CD4-positive, alpha-beta T cell (primary cell): ENCODE results near the gene UGT1A10. TPM values are rescaled to one million over a fixed set of nuclear protein-coding genes. Genes with fewer than 3 reads are reported as not detected.

Experiments
- ATAC-seq: fragments of 200-7000 bp; cut with Tn5 transposase; one replicate; pipeline ENCODE4 v1.10.0; 2022; ENCODE audit warnings: mild to moderate bottlenecking; ENCODE audit not compliant: poor library complexity
- CTCF ChIA-PET: fragments of 350-600 bp; sonication (Branson Sonifier 250); formaldehyde crosslinking; loops from one replicate; lab custom pipeline; 2021; ENCODE audit warnings: antibody characterized with exemption, inconsistent platforms; lab: Charles Lee
- POLR2A ChIA-PET: fragments of 350-600 bp; sonication (Branson Sonifier 250); formaldehyde crosslinking; loops from one replicate; lab custom pipeline; 2021; ENCODE audit warnings: antibody characterized with exemption, inconsistent platforms; lab: Charles Lee
- DNase-seq, 14 experiments: peaks; one replicate each; pipeline ENCODE4 v3.0.0-alpha.2; 2013 to 2020; ENCODE audit warnings: mixed read lengths in 2 of 14
- H3K27ac ChIP-seq, 2 donors: one replicate each; pipeline versions ENCODE4 v1.5.1 to v1.7.0; 2013; ENCODE audit warnings: low read length in 2 of 2, low read depth in 1 of 2, mild to moderate bottlenecking in 1 of 2
- H3K27me3 ChIP-seq, 2 experiments: 1 replicate in 1 of 2; 2 replicates in 1 of 2; pipeline versions ENCODE4 v1.6.1 to v1.7.0; 2013; ENCODE audit warnings: low read length in 2 of 2, control low read depth in 1 of 2, mild to moderate bottlenecking in 1 of 2, moderate library complexity in 1 of 2; ENCODE audit not compliant: insufficient read depth in 2 of 2, control insufficient read depth in 1 of 2
- H3K36me3 ChIP-seq: one replicate; pipeline ENCODE4 v1.6.1; 2013; ENCODE audit warnings: low read length, control low read depth; ENCODE audit not compliant: insufficient read depth
- H3K4me1 ChIP-seq: one replicate; pipeline ENCODE4 v1.6.1; 2013; ENCODE audit warnings: low read length, control low read depth; ENCODE audit not compliant: insufficient read depth
- H3K4me3 ChIP-seq: one replicate; pipeline ENCODE4 v1.5.1; 2013; ENCODE audit warnings: mild to moderate bottlenecking, low read length, moderate library complexity
- H3K9me3 ChIP-seq, 2 experiments: 1 replicate in 1 of 2; 2 replicates in 1 of 2; pipeline versions ENCODE4 v1.6.1 to v1.7.0; 2013; ENCODE audit warnings: low read length in 2 of 2, mild to moderate bottlenecking in 2 of 2, control low read depth in 1 of 2, moderate library complexity in 1 of 2; ENCODE audit not compliant: control insufficient read depth in 1 of 2, insufficient read depth in 1 of 2
- H3K27ac Mint-ChIP-seq: one replicate; pipeline ENCODE4 v1.8.0; 2020; ENCODE audit warnings: mixed read lengths
- H3K27me3 Mint-ChIP-seq: one replicate; pipeline ENCODE4 v1.8.0; 2021; ENCODE audit warnings: mixed read lengths
- H3K36me3 Mint-ChIP-seq: one replicate; pipeline ENCODE4 v1.8.0; 2021; ENCODE audit warnings: low read depth, mixed read lengths
- H3K4me1 Mint-ChIP-seq: one replicate; pipeline ENCODE4 v1.8.0; 2021; ENCODE audit warnings: low read depth, mixed read lengths
- H3K4me3 Mint-ChIP-seq: one replicate; pipeline ENCODE4 v1.8.0; 2020; ENCODE audit warnings: mild to moderate bottlenecking, mixed read lengths
- H3K9me3 Mint-ChIP-seq: one replicate; pipeline ENCODE4 v1.8.0; 2020; ENCODE audit warnings: mixed read lengths
- intact Hi-C, 2 experiments: fragments of 100-400 bp; cut with DNase I in 1 of 2; cut with micrococcal nuclease in 1 of 2; formaldehyde crosslinking; loops; one replicate each; pipeline versions ENCODE4 v1.15.1 to v1.9.0; 2023 to 2025; cut with DNase I, micrococcal nuclease
- total RNA-seq, 174 experiments: library from RNA in 2 of 174; stranded (reverse) in 2 of 174; gene quantifications; one replicate each; pipeline ENCODE4 v1.2.3 and lab custom pipeline; 2021 to 2026
- TF ChIP-seq, protein P1 (sequence below): fragments of 200-600 bp; IDR thresholded peaks from one replicate; pipeline ENCODE4 v1.8.0; 2022; ENCODE audit warnings: antibody characterized with exemption, mild to moderate bottlenecking

Gene UGT1A10
- total RNA-seq, 2 experiments from 2014 or later = not detected

DNA sequence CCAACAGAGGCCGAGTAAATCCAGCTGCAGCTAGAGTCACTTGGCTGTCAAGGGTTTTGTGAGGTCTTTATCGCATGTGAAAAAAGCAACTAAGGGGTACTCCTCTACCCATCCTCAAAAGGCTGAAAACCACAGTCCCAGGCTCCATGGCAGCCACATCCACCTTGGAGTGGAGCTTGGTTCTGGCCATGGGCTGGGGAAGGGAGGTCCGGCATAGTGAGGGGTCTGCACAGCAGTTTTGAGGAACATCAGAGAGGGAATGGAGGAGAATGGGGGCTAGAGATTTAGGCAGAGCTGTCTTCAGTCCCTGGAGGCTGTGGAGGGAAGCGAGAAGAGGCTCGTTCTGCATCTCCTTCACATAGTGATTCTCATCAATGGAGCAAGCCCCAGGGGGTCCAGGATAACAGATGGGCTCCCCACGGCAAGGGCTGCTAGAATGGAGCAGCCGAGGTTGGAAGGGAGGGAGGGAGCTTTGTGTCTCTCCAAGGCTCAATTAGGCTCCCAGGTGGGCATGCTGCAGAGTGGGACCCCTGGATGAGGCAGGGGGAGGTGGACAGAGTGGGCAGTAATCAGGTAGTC lies 162.9 kb downstream of the UGT1A10 start:
- no peaks in the 10 kb centered on the region for H3K36me3 Mint-ChIP-seq
- H3K9me3 Mint-ChIP-seq = peaks cover 4% of the 10 kb centered on the region
- no peak overlapping the region for H3K4me3 Mint-ChIP-seq
- Histone ChIP-seq H3K4me1 (no peaks in the 10 kb centered on the region), H3K27me3 (peaks cover 0 to 3% of the 10 kb centered on the region in 2 experiments), H3K36me3 (no peaks in the 10 kb centered on the region), H3K9me3 (no peaks in the 10 kb centered on the region), H3K4me3 (no peak overlapping the region), H3K27ac (no peak overlapping the region)
- POLR2A ChIA-PET = no interaction called here
- CTCF ChIA-PET = no interaction called here
- no peaks in the 10 kb centered on the region for H3K4me1 Mint-ChIP-seq
- peaks cover 11% of the 10 kb centered on the region for H3K27me3 Mint-ChIP-seq
- no peak for ATAC-seq
- TF ChIP-seq, protein P1, sequence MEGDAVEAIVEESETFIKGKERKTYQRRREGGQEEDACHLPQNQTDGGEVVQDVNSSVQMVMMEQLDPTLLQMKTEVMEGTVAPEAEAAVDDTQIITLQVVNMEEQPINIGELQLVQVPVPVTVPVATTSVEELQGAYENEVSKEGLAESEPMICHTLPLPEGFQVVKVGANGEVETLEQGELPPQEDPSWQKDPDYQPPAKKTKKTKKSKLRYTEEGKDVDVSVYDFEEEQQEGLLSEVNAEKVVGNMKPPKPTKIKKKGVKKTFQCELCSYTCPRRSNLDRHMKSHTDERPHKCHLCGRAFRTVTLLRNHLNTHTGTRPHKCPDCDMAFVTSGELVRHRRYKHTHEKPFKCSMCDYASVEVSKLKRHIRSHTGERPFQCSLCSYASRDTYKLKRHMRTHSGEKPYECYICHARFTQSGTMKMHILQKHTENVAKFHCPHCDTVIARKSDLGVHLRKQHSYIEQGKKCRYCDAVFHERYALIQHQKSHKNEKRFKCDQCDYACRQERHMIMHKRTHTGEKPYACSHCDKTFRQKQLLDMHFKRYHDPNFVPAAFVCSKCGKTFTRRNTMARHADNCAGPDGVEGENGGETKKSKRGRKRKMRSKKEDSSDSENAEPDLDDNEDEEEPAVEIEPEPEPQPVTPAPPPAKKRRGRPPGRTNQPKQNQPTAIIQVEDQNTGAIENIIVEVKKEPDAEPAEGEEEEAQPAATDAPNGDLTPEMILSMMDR = no peak
- peak in 1 of 14 experiments; percentile 25 for DNase-seq
- H3K27ac Mint-ChIP-seq = no peak overlapping the region
- intact Hi-C loops = no loop called here

DNA sequence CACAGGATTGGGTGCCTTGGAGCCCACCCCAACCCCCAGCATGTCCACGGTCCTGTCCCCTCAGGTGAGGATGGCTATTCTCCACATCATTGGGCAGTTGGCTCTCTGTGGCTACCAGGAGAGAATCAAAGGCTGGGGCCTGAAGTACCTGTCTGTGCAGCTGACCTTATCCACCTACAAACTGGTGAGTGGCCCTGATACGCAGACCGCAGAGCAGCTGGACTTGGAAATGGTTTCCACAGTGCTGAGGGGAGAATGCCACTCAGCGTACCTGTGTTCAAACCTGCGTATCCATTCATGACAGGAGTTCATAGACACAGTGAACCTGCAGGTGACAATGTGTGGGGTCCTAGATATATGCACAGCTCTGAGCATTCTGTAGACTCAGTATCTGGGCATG lies 163.5 kb downstream of the UGT1A10 start:
- Mint-ChIP-seq H3K27ac (no peak overlapping the region), H3K4me3 (no peak overlapping the region), H3K9me3 (peaks cover 4% of the 10 kb centered on the region), H3K4me1 (no peaks in the 10 kb centered on the region), H3K36me3 (no peaks in the 10 kb centered on the region), H3K27me3 (peaks cover 15% of the 10 kb centered on the region)
- TF ChIP-seq, protein P1 = no peak
- no peak overlapping the region for H3K27ac ChIP-seq
- intact Hi-C loops = no loop called here
- ChIA-PET POLR2A (no interaction called here), CTCF (no interaction called here)
- H3K27me3 ChIP-seq = peaks cover 1 to 3% of the 10 kb centered on the region in 2 experiments
- H3K36me3 ChIP-seq = no peaks in the 10 kb centered on the region
- no peaks in the 10 kb centered on the region for H3K9me3 ChIP-seq
- DNase-seq (no peak), ATAC-seq (no peak)
- no peaks in the 10 kb centered on the region for H3K4me1 ChIP-seq
- H3K4me3 ChIP-seq = no peak overlapping the region

DNA sequence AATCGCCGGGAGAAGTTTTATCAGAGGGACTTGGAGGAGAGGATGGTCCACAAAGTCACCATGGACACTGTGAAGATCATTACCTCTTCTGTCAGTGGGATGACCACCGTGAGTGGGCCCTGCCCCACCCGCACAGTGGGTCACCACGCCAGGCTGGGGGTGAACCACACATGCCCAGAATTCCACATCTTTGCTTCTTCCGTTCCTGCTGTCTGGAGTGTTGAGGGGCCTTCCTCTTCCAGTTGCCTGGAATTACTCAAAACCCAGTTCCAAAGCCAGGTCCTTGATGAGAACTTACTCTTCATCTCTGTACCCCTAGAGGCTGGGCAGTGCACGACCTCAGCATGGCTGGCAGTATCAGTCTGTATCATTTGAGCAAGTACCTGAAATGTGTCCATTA lies 164.0 kb downstream of the UGT1A10 start:
- CTCF ChIA-PET = no interaction called here
- Mint-ChIP-seq H3K4me1 (no peaks in the 10 kb centered on the region), H3K4me3 (no peak overlapping the region), H3K27me3 (peaks cover 15% of the 10 kb centered on the region), H3K9me3 (peaks cover 4% of the 10 kb centered on the region), H3K27ac (no peak overlapping the region), H3K36me3 (no peaks in the 10 kb centered on the region)
- no peaks in the 10 kb centered on the region for H3K36me3 ChIP-seq
- POLR2A ChIA-PET = no interaction called here
- no peak overlapping the region for H3K27ac ChIP-seq
- DNase-seq (no peak), ATAC-seq (no peak)
- H3K27me3 ChIP-seq = peaks cover 3 to 4% of the 10 kb centered on the region in 2 experiments
- no peaks in the 10 kb centered on the region for H3K9me3 ChIP-seq
- no peak overlapping the region for H3K4me3 ChIP-seq
- intact Hi-C loops = no loop called here
- TF ChIP-seq, protein P1 = no peak
- H3K4me1 ChIP-seq = no peaks in the 10 kb centered on the region
